OCI-LY3 (cell line): ENCODE results near the gene RAB3GAP1.

Source experiments
- CTCF ChIP-seq: fragments of 200-600, 300-600 bp; sonication (generic); IDR thresholded peaks from 2 replicates; pipeline ENCODE4 v1.5.1; 2014; ENCODE audit warnings: antibody characterized with exemption, low read length, low read depth
- EZH2phosphoT487 ChIP-seq: fragments of 200-600 bp; shearing (Covaris generic); IDR thresholded peaks from 2 replicates; pipeline ENCODE4 v1.6.1; 2018; ENCODE audit warnings: antibody characterized with exemption, mixed run types, low read depth

- TF ChIP-seq CTCF (no peak), EZH2phosphoT487 (no peak)
These were observed 110.3 kb downstream of the RAB3GAP1 start for GRCh38 chr2:135162377-135162776.
